Stimulated activated CD4-positive, alpha-beta T cell treated with anti-CD3 and anti-CD28 coated beads, Interleukin-12 subunit alpha, Interleukin-12 subunit beta, amount 100 ng/mL, for 24 hours (primary cell): ENCODE results near the gene CDR2L.
A peak's percentile ranks its signal among the peaks of the same experiment; 100 is the strongest.
"Not testable (repeated sequence)": the region's sequence is repeated elsewhere in the genome, so short reads cannot be mapped to it uniquely, and the experiment has no call there.

Source experiments
- DNase-seq, 2 experiments: peaks; one replicate each; pipeline ENCODE4 v3.0.0-alpha.2; 2020; ENCODE audit warnings: low read depth in 2 of 2

The CDR2L gene

GRCh38 chr17:74981318-74981978, 6.0 kb upstream of the CDR2L start:
- DNase-seq, result no peak

- peak; percentile 48 to 68 for DNase-seq
Measured at GRCh38 chr17:74981979-74982662, 5.3 kb upstream of the CDR2L start.

GRCh38 chr17:74982663-74983313, 4.6 kb upstream of the CDR2L start:
- DNase-seq, result not testable (repeated sequence)

- no peak for DNase-seq
Measured at GRCh38 chr17:74986206-74986576, 1.2 kb upstream of the CDR2L start.

- no peak for DNase-seq
Measured at GRCh38 chr17:74987909-74988711, 678 bp downstream of the CDR2L start.

GRCh38 chr17:74990581-74991105, 3.2 kb downstream of the CDR2L start:
- no peak for DNase-seq

GRCh38 chr17:74992223-74992622, 4.8 kb downstream of the CDR2L start:
- DNase-seq, result no peak

GRCh38 chr17:74994440-74994839, 7.0 kb downstream of the CDR2L start:
- no peak for DNase-seq

- DNase-seq, result no peak
Measured at GRCh38 chr17:74995847-74996246, 8.4 kb downstream of the CDR2L start.

GRCh38 chr17:74998783-74999182, 11.4 kb downstream of the CDR2L start:
- DNase-seq, result no peak

GRCh38 chr17:74999523-74999922, 12.1 kb downstream of the CDR2L start:
- no peak for DNase-seq

GRCh38 chr17:75001915-75002843, 14.7 kb downstream of the CDR2L start:
- DNase-seq, result no peak

- no peak for DNase-seq
Measured at GRCh38 chr17:75003070-75003956, 15.9 kb downstream of the CDR2L start.

- DNase-seq, result no peak
Measured at GRCh38 chr17:75003957-75004355, 16.5 kb downstream of the CDR2L start.

- DNase-seq, result no peak
Measured at GRCh38 chr17:75004371-75004770, 16.9 kb downstream of the CDR2L start.

GRCh38 chr17:75005291-75005690, 17.9 kb downstream of the CDR2L start:
- no peak for DNase-seq

- DNase-seq, result not testable (repeated sequence)
Measured at GRCh38 chr17:75006084-75006483, 18.7 kb downstream of the CDR2L start.

GRCh38 chr17:75006653-75007052, 19.2 kb downstream of the CDR2L start:
- no peak for DNase-seq

GRCh38 chr17:75008373-75008772, 20.9 kb downstream of the CDR2L start:
- no peak for DNase-seq
